LHCN-M2 (cell line): ENCODE measurements around the gene AIM2. TPM values are rescaled to one million over a fixed set of nuclear protein-coding genes. Genes with fewer than 3 reads are reported as not detected.

Experiments used
- DNase-seq: peaks from one replicate; pipeline ENCODE4 v3.0.0-alpha.2; 2012; ENCODE audit warnings: low read depth
- total RNA-seq: library from RNA; depleted of rRNA; stranded (reverse); fragments of >200 nt; gene quantifications from 2 replicates; pipeline ENCODE4 v1.2.3, GENCODE V29; 2014; rRNA removed

The AIM2 gene
- total RNA-seq, 1 experiment from 2014 or later: not detected

GRCh38 chr1:159023723-159024122 is 52.8 kb downstream of the AIM2 start:
- DNase-seq: no peak

GRCh38 chr1:159015440-159015909 is 61.1 kb downstream of the AIM2 start:
- DNase-seq: peak; percentile 97

- DNase-seq: no peak
Measured at GRCh38 chr1:159014851-159015250, 61.7 kb downstream of the AIM2 start.

- DNase-seq: no peak
Measured at GRCh38 chr1:159014003-159014571, 62.5 kb downstream of the AIM2 start.

- DNase-seq: peak; percentile 54
Measured at GRCh38 chr1:159012495-159012894, 64.1 kb downstream of the AIM2 start.

Other genes starting within 250 kb of the AIM2 start
- gene MNDA, start 245.4 kb downstream of the AIM2 start, total RNA-seq: not detected in 2 replicates
- gene PYHIN1, start 145.2 kb downstream of the AIM2 start, total RNA-seq: 0.17 TPM in 1 of 2 replicates, not detected in the other
- 62.2 and 106 TPM in 2 replicates for gene IFI16, start 66.9 kb downstream of the AIM2 start, total RNA-seq
- 0.86 and 1.0 TPM in 2 replicates for gene CADM3, start 94.8 kb upstream of the AIM2 start, total RNA-seq
- not detected in 2 replicates for gene ACKR1, start 128.1 kb upstream of the AIM2 start, total RNA-seq
- not detected in 2 replicates for gene FCER1A, start 225.6 kb upstream of the AIM2 start, total RNA-seq